HCT116 (cell line): ENCODE measurements around the gene F13A1.

Experiments
- CTCF ChIP-seq, 3 experiments: fragments of 200-600 bp in 1 of 3; sonication (generic) in 1 of 3; IDR thresholded peaks in 2 of 3; conservative IDR thresholded peaks in 1 of 3; 2 replicates each; pipeline ENCODE4 v1.5.1; 2012 to 2017; ENCODE audit warnings: low read depth in 2 of 3, low read length in 2 of 3, antibody characterized with exemption in 1 of 3, borderline replicate concordance in 1 of 3, control low read depth in 1 of 3, mild to moderate bottlenecking in 1 of 3, mixed read lengths in 1 of 3, mixed run types in 1 of 3, moderate library complexity in 1 of 3; ENCODE audit not compliant: insufficient read depth in 1 of 3
- EZH2 ChIP-seq: fragments of 200-600 bp; sonication (generic); IDR thresholded peaks from 2 replicates; pipeline ENCODE4 v1.6.1; 2017; ENCODE audit warnings: antibody characterized with exemption, mixed run types

- TF ChIP-seq EZH2 (no peak), CTCF (IDR thresholded peaks at IDR 0.05 in 2 of 3, conservative IDR thresholded peaks at IDR 0.05 in 1 of 3; ENCODE audit: borderline replicate concordance in 1 of 3, insufficient read depth in 1 of 3, low read depth in 2 of 3, low read length in 2 of 3) (no peak)
These were observed 9.9 kb upstream of the F13A1 start for GRCh38 chr6:6330407-6330806.
